ENCODE measurements around the gene TENT5C. TPM values are rescaled to one million over a fixed set of nuclear protein-coding genes. Genes with fewer than 3 reads are reported as not detected.

The TENT5C gene
- total RNA-seq, 1 donor from 2014 or later: 0.07 TPM

- no peak for DNase-seq (ENCODE audit: low read depth, low spot score)
These were observed 68.9 kb downstream of the TENT5C start for GRCh38 chr1:117674521-117675400.

GRCh38 chr1:117675907-117676430 lies 70.1 kb downstream of the TENT5C start:
- no peak for DNase-seq (ENCODE audit: low read depth, low spot score)

- DNase-seq (ENCODE audit: low read depth, low spot score): no peak
These were observed 70.8 kb downstream of the TENT5C start for GRCh38 chr1:117676615-117677130.

Other genes starting within 250 kb of the TENT5C start
- gene MAN1A2, start 238.6 kb upstream of the TENT5C start, total RNA-seq: 44.2 and 68.2 TPM in 2 replicates